Omental fat pad (tissue), 4 donors: ENCODE measurements around the gene GTF2B. TPM values are rescaled to one million over a fixed set of nuclear protein-coding genes. Genes with fewer than 3 reads are reported as not detected.
"Not testable (repeated sequence)": the region's sequence is repeated elsewhere in the genome, so short reads cannot be mapped to it uniquely, and the experiment has no call there.

Source experiments
- ATAC-seq: fragments of 150-250 bp; one replicate; pipeline ENCODE4 v1.9.1; 2016; ENCODE audit warnings: mild to moderate bottlenecking, moderate library complexity; ENCODE audit not compliant: low FRiP score
- DNase-seq: peaks from one replicate; pipeline ENCODE4 v3.0.0-alpha.2; 2019; ENCODE audit warnings: low spot score
- CTCF ChIP-seq, 3 donors: fragments of 450-650 bp; IDR thresholded peaks; one replicate each; pipeline ENCODE4 v1.5.1; 2016 to 2017; ENCODE audit warnings: antibody characterized with exemption in 3 of 3, mild to moderate bottlenecking in 3 of 3, moderate library complexity in 2 of 3
- total RNA-seq, 4 donors: library from RNA; depleted of rRNA; stranded (reverse); fragments of >200 nt; gene quantifications; one replicate each; pipeline ENCODE4 v1.1.0, GENCODE V29; 2016

The GTF2B gene
- total RNA-seq, 4 donors from 2014 or later, result 21.9 to 47.2 (median 29.2) TPM

DNA sequence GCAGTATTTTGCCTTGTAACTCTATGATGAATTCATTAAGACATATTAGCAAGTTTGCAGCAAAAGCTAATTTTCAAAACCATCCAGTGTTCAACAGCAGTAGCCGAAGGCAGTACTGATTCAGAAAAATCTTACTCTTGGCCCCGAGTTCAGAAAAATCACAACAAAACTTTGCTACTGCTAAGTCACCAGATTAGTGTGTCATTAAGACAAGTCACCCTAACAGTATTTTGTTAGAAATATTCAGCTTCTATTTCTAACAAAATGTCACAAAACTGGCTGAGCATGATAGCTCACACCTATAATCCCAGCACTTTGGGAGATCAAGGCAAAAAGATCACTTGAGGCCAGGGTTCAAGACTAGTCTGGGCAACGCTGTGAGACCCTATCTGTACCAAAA, 8.2 kb downstream of the GTF2B start:
- ATAC-seq, result no peak
- no peak for TF ChIP-seq CTCF (IDR thresholded peaks at IDR 0.05)
- DNase-seq, result no peak

GRCh38 chr1:88880717-88881116, 10.7 kb downstream of the GTF2B start:
- DNase-seq, ATAC-seq: not testable (repeated sequence)

GRCh38 chr1:88878731-88879130, 12.6 kb downstream of the GTF2B start:
- TF ChIP-seq CTCF (IDR thresholded peaks at IDR 0.05), result no peak

DNA sequence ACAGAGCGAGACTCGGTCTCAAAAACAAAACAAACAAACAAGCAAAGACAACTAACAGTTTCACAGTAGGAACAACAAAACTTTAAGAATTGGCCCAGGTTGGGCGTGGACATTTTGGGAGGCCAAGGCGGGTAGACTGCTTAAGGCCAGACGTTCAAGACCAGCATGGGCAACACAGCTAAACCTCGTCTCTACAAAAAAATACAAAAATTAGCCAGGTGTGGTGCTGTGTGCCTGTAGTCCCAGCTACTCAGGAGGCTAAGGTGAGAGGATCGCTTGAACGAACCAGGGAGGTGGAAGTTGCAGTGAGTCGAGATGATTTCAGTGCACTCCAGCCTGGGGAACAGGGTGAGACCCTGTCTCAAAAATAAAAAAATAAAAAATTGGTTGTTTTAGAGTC, 13.5 kb downstream of the GTF2B start:
- DNase-seq (no peak), ATAC-seq (no peak)
- no peak for TF ChIP-seq CTCF (IDR thresholded peaks at IDR 0.05)

More at GRCh38 chr1:88878731-88879130, 12.6 kb downstream of the GTF2B start:
- DNase-seq, result no peak
- no peak for ATAC-seq

DNA sequence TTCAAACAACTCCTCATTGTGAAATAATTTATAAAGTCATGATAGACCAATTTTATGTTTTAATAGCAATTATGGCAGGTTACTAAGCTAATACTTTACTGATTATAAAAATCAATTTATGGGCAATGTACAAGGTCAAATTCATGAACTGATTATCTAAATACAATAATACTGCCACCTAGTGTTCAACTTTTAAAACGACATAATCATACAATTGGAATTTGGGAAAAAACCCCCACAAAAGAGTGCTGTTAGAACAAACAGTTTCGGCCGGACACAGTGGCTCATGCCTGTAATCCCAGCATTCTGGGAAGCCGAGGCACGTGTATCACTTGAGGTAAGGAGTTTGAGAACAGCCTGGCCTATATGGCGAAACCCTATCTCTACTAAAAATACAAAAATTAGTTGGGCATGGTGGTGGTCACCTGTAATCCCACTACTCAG, 14.0 kb downstream of the GTF2B start:
- TF ChIP-seq CTCF (IDR thresholded peaks at IDR 0.05), result no peak
- no peak for ATAC-seq
- no peak for DNase-seq

GRCh38 chr1:88876573-88877365, 14.6 kb downstream of the GTF2B start:
- ATAC-seq, result no peak
- no peak for TF ChIP-seq CTCF (IDR thresholded peaks at IDR 0.05)
- no peak for DNase-seq

- TF ChIP-seq CTCF (IDR thresholded peaks at IDR 0.05), result no peak
- DNase-seq (no peak), ATAC-seq (no peak)
These were observed 15.8 kb downstream of the GTF2B start for GRCh38 chr1:88875595-88875994.
